Fibroblast of mammary gland (primary cell): ENCODE data around the gene FYN.

Experiments used
- DNase-seq: peaks from one replicate; pipeline ENCODE4 v3.0.0-alpha.2; 2010; ENCODE audit warnings: low read depth
- H3K4me3 ChIP-seq: 2 replicates; pipeline ENCODE4 v1.5.1; 2011; ENCODE audit warnings: low read depth, mild to moderate bottlenecking, low read length, moderate library complexity; ENCODE audit not compliant: control insufficient read depth
- TF ChIP-seq, protein P1 (sequence below): conservative IDR thresholded peaks from 2 replicates; pipeline ENCODE4 v1.5.1; 2011; ENCODE audit warnings: low read depth, low read length, inconsistent platforms; ENCODE audit not compliant: control insufficient read depth, insufficient read depth

FYN gene

DNA sequence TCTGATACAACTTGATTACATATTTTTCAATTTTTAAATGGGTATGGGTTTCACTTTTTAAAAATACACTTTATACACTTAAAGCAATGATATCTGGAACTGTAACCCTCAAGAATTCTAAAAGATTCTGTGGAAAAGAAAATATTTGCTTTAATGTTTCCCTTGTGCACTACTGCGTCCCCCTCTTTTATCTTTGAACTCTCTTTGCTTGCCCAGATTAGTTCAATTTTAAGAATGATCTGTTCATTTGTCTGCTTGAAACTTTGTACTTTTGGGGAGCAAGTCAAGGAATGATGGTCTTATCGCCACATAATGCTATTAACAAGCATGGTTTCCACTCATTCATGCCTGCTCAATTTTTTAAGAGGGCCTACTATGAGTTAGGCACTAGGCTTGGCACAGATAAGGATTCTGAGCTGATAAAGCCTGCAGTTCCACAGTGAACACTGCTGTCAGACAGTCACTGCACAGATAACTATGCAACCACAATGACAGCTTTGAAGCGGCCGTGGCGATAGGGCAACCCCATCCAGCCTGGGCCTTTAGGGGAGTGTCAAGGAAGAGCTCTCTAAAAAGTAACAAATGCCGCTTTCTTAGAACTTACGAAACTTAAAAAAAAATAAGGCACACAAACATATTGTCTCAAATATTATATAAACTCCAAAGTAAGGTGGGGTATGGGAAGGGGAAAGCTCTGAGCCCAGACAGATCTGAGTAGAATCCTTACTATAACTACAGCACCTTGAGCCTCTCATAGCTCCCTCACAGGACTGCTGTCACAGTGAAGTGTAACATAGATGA is 29.7 kb downstream of the FYN start:
- no peak overlapping the region for H3K4me3 ChIP-seq
- TF ChIP-seq, protein P1, sequence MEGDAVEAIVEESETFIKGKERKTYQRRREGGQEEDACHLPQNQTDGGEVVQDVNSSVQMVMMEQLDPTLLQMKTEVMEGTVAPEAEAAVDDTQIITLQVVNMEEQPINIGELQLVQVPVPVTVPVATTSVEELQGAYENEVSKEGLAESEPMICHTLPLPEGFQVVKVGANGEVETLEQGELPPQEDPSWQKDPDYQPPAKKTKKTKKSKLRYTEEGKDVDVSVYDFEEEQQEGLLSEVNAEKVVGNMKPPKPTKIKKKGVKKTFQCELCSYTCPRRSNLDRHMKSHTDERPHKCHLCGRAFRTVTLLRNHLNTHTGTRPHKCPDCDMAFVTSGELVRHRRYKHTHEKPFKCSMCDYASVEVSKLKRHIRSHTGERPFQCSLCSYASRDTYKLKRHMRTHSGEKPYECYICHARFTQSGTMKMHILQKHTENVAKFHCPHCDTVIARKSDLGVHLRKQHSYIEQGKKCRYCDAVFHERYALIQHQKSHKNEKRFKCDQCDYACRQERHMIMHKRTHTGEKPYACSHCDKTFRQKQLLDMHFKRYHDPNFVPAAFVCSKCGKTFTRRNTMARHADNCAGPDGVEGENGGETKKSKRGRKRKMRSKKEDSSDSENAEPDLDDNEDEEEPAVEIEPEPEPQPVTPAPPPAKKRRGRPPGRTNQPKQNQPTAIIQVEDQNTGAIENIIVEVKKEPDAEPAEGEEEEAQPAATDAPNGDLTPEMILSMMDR, result no peak
- no peak for DNase-seq

DNA sequence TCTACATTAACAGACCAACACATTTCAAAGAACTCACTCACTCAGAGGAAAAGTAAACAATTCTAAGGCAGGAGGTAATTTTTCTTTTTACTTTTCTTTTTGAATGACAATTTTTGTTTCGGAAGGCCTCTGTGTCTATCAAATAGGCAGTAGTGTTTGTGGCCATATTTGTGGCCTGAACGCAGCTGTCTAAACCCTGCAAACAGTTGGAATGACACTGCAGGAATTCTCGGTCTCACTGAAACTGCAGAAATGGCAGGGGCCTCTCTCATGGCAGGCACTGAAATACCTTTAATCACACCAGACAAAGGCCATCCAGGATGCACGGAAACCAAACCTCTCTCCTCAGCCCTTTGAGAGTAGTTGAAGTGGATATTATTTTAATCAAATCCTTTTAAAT is 30.4 kb downstream of the FYN start:
- TF ChIP-seq, protein P1, result no peak
- no peak for DNase-seq
- no peak overlapping the region for H3K4me3 ChIP-seq

DNA sequence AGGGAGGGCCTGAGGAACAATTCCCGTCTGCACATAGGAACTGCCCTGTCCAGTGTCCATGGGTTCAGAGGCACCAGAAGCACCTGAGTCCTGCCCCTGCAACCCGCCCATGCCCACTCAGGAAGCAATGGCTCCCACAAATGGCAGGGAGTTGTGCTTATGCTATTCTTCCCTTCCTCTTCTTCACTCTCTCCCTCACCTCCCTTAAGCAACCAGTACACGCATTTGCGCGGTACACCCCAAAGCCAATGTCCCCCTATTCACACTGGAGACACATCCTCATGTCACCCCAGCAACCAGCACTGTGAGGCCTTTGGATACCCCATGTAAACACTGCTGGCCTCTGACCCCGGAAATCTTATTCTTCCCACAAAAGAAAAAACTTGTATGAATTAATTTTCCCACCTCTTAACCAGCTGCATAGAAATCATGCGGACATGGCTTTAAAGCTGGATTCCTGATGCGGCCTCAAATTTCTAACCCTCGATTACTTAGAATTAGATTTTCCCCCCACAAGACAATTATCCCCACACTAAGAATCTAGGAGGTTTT is 30.9 kb downstream of the FYN start:
- no peak overlapping the region for H3K4me3 ChIP-seq
- TF ChIP-seq, protein P1, result no peak
- no peak for DNase-seq

DNA sequence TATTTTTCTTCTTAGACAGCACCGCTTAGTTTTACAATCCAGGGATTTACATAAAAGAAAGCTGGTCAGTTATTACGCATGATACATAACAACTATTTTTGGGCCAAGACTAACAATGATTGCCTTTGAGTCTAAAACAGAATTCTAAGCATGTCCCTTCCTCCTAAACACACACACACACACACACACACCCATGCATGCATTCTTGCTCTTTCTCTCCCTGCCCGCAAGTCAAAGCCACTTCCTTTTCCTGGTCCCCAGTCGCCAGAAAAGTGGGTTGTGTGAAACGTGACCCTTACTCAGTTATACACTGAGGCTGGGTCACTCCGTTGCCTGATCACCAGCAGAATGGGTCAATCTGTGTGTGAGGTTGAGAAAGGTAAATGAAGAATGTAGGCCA is 31.4 kb downstream of the FYN start:
- DNase-seq, result peak; percentile 34
- TF ChIP-seq, protein P1, result no peak
- H3K4me3 ChIP-seq, result no peak overlapping the region

DNA sequence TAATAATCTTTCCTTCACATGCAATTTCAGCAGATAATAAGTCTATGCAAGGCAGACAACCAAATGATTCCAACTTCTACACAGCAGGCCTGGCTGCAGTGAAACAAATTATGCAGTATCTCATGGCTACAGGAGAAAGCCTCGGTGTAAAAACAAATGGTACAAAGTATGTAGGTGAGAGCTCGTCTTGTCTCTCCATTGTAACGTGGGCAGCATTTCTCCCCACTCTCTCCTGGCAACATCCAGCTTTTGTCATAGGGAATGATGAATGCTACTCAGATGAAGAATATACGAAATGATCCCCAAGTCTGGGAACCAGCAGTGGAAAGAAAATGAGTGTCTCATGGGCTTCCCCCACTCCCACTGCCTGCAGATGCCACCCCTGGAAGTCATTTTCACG is 32.4 kb downstream of the FYN start:
- no peak for DNase-seq

DNA sequence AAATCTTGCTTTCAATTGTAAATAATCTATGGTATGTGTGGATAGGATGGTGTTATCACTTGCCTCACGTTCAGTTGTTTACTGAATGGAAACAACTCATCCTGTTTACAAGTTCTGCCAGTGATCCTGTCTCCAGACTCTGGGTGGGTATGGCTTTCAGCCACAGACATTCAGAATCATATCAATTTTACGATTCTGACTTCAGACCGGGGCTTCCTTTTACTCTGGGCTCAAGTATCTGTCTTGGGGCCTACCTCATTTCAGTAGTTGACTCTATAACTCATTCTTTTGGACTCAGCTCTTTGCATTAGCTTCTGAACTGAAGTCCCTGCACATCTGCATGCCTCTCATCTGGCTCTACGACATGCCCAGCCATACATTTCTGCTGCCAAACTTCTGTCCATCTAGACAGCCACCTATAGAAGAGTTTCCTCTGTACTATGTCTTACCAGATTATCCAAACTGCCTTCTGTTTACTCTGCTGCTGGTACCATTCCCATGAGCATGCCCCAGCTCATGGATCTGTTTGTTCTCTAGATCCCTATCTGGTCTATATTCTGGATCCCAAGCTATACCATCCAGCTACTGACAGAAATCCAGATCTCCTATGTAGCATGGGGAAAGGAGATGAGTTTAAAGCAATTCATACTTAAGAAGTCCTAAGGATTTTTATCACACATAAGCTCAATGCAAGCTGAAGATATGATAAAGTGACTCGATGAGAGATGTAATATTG is 34.3 kb downstream of the FYN start:
- DNase-seq, result no peak
- TF ChIP-seq, protein P1, result no peak
- H3K4me3 ChIP-seq, result no peak overlapping the region

More for the DNA sequence above, 32.4 kb downstream of the FYN start:
- TF ChIP-seq, protein P1, result no peak
- no peak overlapping the region for H3K4me3 ChIP-seq
